H1 (cell line): ENCODE measurements around the gene NLK. TPM values are rescaled to one million over a fixed set of nuclear protein-coding genes. Genes with fewer than 3 reads are reported as not detected.
"Not testable (repeated sequence)": the region's sequence is repeated elsewhere in the genome, so short reads cannot be mapped to it uniquely, and the experiment has no call there.

Source experiments
- CTCF ChIA-PET: fragments of 300-600 bp; sonication (Branson Sonifier 250); formaldehyde crosslinking; loops from one replicate; lab custom pipeline; 2021; ENCODE audit not compliant: partially characterized antibody; lab: Charles Lee
- POLR2A ChIA-PET: fragments of 300-600 bp; sonication (Branson Sonifier 250); formaldehyde crosslinking; loops from one replicate; lab custom pipeline; 2021; ENCODE audit warnings: inconsistent platforms; ENCODE audit not compliant: partially characterized antibody; lab: Charles Lee
- DNase-seq, 2 experiments: peaks; one replicate each; pipeline versions ENCODE4 v3.0.0 to v3.0.0-alpha.2; 2010 to 2022; ENCODE audit warnings: low spot score in 2 of 2, low read depth in 1 of 2, mixed read lengths in 1 of 2
- FAIRE-seq: peaks from 2 replicates; lab custom pipeline; 2011; peaks lifted over from hg19 to GRCh38; lab: Jason Lieb, UNC
- H2AFZ ChIP-seq: 2 replicates; pipeline ENCODE4 v1.8.1; 2012; ENCODE audit warnings: low read length, inconsistent platforms
- H2AK5ac ChIP-seq: 2 replicates; pipeline ENCODE4 v1.6.1; 2013; ENCODE audit warnings: low read depth, low read length
- H2BK120ac ChIP-seq: replicated peaks from 2 replicates; pipeline ENCODE3; 2013; ENCODE audit warnings: low read depth, low read length, inconsistent platforms
- H2BK12ac ChIP-seq: 2 replicates; pipeline ENCODE4 v1.6.1; 2013; ENCODE audit warnings: low read depth, low read length
- H2BK15ac ChIP-seq: 2 replicates; pipeline ENCODE4 v1.6.1; 2013; ENCODE audit warnings: low read length
- H2BK20ac ChIP-seq: 2 replicates; pipeline ENCODE4 v1.6.1; 2013; ENCODE audit warnings: low read length
- H2BK5ac ChIP-seq: 2 replicates; pipeline ENCODE4 v1.6.1; 2013; ENCODE audit warnings: low read depth, low read length
- H3K14ac ChIP-seq: 2 replicates; pipeline ENCODE4 v1.6.1; 2013; ENCODE audit warnings: inconsistent platforms; ENCODE audit not compliant: insufficient read length
- H3K18ac ChIP-seq: 2 replicates; pipeline ENCODE4 v1.6.1; 2013; ENCODE audit warnings: low read length; ENCODE audit errors: extremely low read depth
- H3K23ac ChIP-seq: 2 replicates; pipeline ENCODE4 v1.6.1; 2013; ENCODE audit warnings: inconsistent platforms; ENCODE audit not compliant: insufficient read length
- H3K23me2 ChIP-seq: 2 replicates; pipeline ENCODE4 v1.6.1; 2013; ENCODE audit warnings: low read depth, low read length
- H3K27ac ChIP-seq: 2 replicates; pipeline ENCODE4 v1.6.1; 2011; ENCODE audit warnings: low read depth, low read length, inconsistent platforms
- H3K27me3 ChIP-seq, 4 experiments: replicated peaks in 1 of 4; 1 replicate in 1 of 4; 2 replicates in 3 of 4; pipeline versions ENCODE4 v1.6.1 to v1.8.1; 2011 to 2013; ENCODE audit warnings: low read length in 3 of 4, mild to moderate bottlenecking in 3 of 4, inconsistent platforms in 2 of 4, mixed read lengths in 2 of 4, moderate library complexity in 1 of 4; ENCODE audit not compliant: control insufficient read depth in 3 of 4, insufficient read depth in 3 of 4; ENCODE audit errors: extremely low read depth in 1 of 4
- H3K36me3 ChIP-seq, 4 experiments: 2 replicates each; pipeline versions ENCODE4 v1.6.1 to v1.8.1; 2011 to 2013; ENCODE audit warnings: mild to moderate bottlenecking in 4 of 4, low read length in 3 of 4, moderate library complexity in 2 of 4, control low read depth in 1 of 4, inconsistent platforms in 1 of 4; ENCODE audit not compliant: insufficient read depth in 4 of 4, control insufficient read depth in 2 of 4
- H3K4ac ChIP-seq: replicated peaks from 2 replicates; pipeline ENCODE3; 2013; ENCODE audit warnings: low read length, low read depth, mixed read lengths, inconsistent platforms; ENCODE audit not compliant: insufficient read length
- H3K4me1 ChIP-seq, 4 experiments: replicated peaks in 1 of 4; 1 replicate in 1 of 4; 2 replicates in 3 of 4; pipeline versions ENCODE4 v1.6.1 to v1.8.1; 2011 to 2013; ENCODE audit warnings: low read length in 3 of 4, inconsistent platforms in 2 of 4, mixed read lengths in 1 of 4; ENCODE audit not compliant: insufficient read depth in 4 of 4, control insufficient read depth in 3 of 4
- H3K4me2 ChIP-seq, 2 experiments: 2 replicates each; pipeline versions ENCODE4 v1.6.1 to v1.8.1; 2011 to 2013; ENCODE audit warnings: low read depth in 2 of 2, low read length in 2 of 2, control low read depth in 1 of 2, inconsistent platforms in 1 of 2, mild to moderate bottlenecking in 1 of 2; ENCODE audit not compliant: insufficient read depth in 1 of 2
- H3K4me3 ChIP-seq, 4 experiments: fragments of 200-600, 300-600 bp in 1 of 4; sonication (generic), shearing (Covaris generic), sonication (Bioruptor Twin) in 1 of 4; 2 replicates each; pipeline versions ENCODE4 v1.5.1 to v1.8.1; 2011 to 2016; ENCODE audit warnings: low read length in 4 of 4, low read depth in 3 of 4, control low read depth in 2 of 4, inconsistent platforms in 2 of 4, mild to moderate bottlenecking in 2 of 4, mixed read lengths in 1 of 4, moderate library complexity in 1 of 4; ENCODE audit not compliant: insufficient read depth in 2 of 4; ENCODE audit errors: extremely low read depth in 1 of 4
- H3K56ac ChIP-seq: replicated peaks from 2 replicates; pipeline ENCODE3; 2013; ENCODE audit warnings: low read depth, mild to moderate bottlenecking, mixed read lengths, low read length, inconsistent platforms; ENCODE audit not compliant: insufficient read length
- H3K79me1 ChIP-seq: 2 replicates; pipeline ENCODE4 v1.6.1; 2013; ENCODE audit warnings: low read depth, low read length, control low read depth
- H3K79me2 ChIP-seq, 2 experiments: 2 replicates each; pipeline versions ENCODE4 v1.6.1 to v1.8.1; 2012 to 2013; ENCODE audit warnings: low read length in 2 of 2, mild to moderate bottlenecking in 2 of 2, inconsistent platforms in 1 of 2; ENCODE audit not compliant: insufficient read depth in 2 of 2, control insufficient read depth in 1 of 2
- H3K9ac ChIP-seq, 4 experiments: replicated peaks in 1 of 4; 1 replicate in 1 of 4; 2 replicates in 3 of 4; pipeline versions ENCODE4 v1.6.1 to v1.8.1; 2011 to 2013; ENCODE audit warnings: low read depth in 3 of 4, low read length in 3 of 4, control low read depth in 2 of 4, mild to moderate bottlenecking in 2 of 4, moderate library complexity in 2 of 4, inconsistent platforms in 1 of 4; ENCODE audit errors: extremely low read depth in 1 of 4
- H3K9me3 ChIP-seq, 2 experiments: 2 replicates each; pipeline versions ENCODE4 v1.6.1 to v1.8.1; 2012 to 2013; ENCODE audit warnings: mild to moderate bottlenecking in 2 of 2, moderate library complexity in 2 of 2, control low read depth in 1 of 2, inconsistent platforms in 1 of 2, low read depth in 1 of 2, low read length in 1 of 2, mixed read lengths in 1 of 2; ENCODE audit not compliant: insufficient read depth in 2 of 2
- H4K20me1 ChIP-seq, 2 experiments: replicated peaks in 1 of 2; 2 replicates each; pipeline versions ENCODE3 to v1.8.1; 2011 to 2013; ENCODE audit warnings: inconsistent platforms in 2 of 2, low read length in 2 of 2, mild to moderate bottlenecking in 1 of 2; ENCODE audit not compliant: insufficient read depth in 2 of 2, control insufficient read depth in 1 of 2
- H4K5ac ChIP-seq: 2 replicates; pipeline ENCODE4 v1.6.1; 2013; ENCODE audit warnings: low read length, low read depth, mixed read lengths, inconsistent platforms; ENCODE audit not compliant: insufficient read length
- H4K8ac ChIP-seq: 2 replicates; pipeline ENCODE4 v1.8.0; 2013; ENCODE audit warnings: mild to moderate bottlenecking, moderate library complexity, low read length, inconsistent platforms; ENCODE audit not compliant: insufficient read depth; ENCODE audit errors: extremely low read depth
- H4K91ac ChIP-seq: replicated peaks from 2 replicates; pipeline ENCODE3; 2013; ENCODE audit warnings: low read length, mixed read lengths, inconsistent platforms; ENCODE audit not compliant: insufficient read length
- WGBS, 2 experiments: shearing (Covaris generic) in 1 of 2; methylation state at CpG; one replicate each; pipeline versions ENCODE4 v1.1.6 to v1.1.7; 2013 to 2015; ENCODE audit warnings: low lambda C conversion rate in 2 of 2, mixed read lengths in 2 of 2, inconsistent platforms in 1 of 2, low coverage in 1 of 2, missing lambda C conversion rate in 1 of 2; ENCODE audit not compliant: insufficient replicate concordance in 2 of 2, insufficient coverage in 1 of 2, insufficient read length in 1 of 2; ENCODE audit errors: extremely low coverage in 1 of 2, missing lambda C conversion rate in 1 of 2; 5-methylcytosine and 5-hydroxymethylcytosine counted together
- polyA plus RNA-seq, 7 experiments: library from polyadenylated mRNA; depleted of rRNA in 3 of 7; stranded (reverse) in 5 of 7; unstranded in 2 of 7; fragments of >200 nt in 5 of 7; fragments of 200-250 nt in 2 of 7; gene quantifications; 1 replicate in 5 of 7; 2 replicates in 1 of 7; 4 replicates in 1 of 7; pipeline versions ENCODE4 v1.2.1 to v1.2.3, GENCODE V29; 2011 to 2013; ENCODE audit warnings: missing spikeins in 2 of 7, mixed read lengths in 2 of 7
- total RNA-seq: library from RNA; stranded (reverse); fragmentation: NEBNext Ultra II Directional; extraction: Animal tissue kit (Norgen Biotek cat#: 25700); gene quantifications from 2 replicates; pipeline ENCODE4 v1.2.1, GENCODE V29; 2021

The NLK gene
- total and polyA plus RNA-seq, 2 of the 8 experiments (the other 6 are each of a cell fraction or from before 2014, with no cell fraction given): 30.8 to 49.9 TPM

DNA sequence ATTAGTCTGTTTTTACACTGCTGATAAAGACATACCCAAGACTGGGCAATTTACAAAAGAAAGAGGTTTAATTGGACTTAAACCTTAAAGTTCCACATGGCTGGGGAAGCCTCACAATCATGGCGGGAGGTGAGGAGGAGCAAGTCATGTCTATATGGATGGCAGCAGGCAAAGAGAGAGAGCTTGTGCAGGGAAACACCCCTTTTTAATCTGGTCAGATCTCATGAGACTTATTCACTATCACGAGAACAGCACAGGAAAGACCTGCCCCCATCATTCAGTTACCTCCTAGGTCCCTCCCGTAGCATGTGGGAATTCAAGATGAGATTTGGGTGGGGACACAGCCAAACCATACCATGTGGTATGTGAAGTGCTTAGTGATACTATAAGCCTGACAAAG lies 144.0 kb downstream of the NLK start:
- H2BK15ac ChIP-seq, H3K79me1 ChIP-seq, H2AK5ac ChIP-seq, H3K18ac ChIP-seq, H2AFZ ChIP-seq, DNase-seq, H3K9me3 ChIP-seq, H3K4me2 ChIP-seq, H2BK5ac ChIP-seq, H4K20me1 ChIP-seq, H3K4me1 ChIP-seq, H3K4ac ChIP-seq, H3K23ac ChIP-seq, POLR2A ChIA-PET, H3K27me3 ChIP-seq, H3K56ac ChIP-seq, H3K27ac ChIP-seq, CTCF ChIA-PET, H2BK12ac ChIP-seq, H4K5ac ChIP-seq, H3K4me3 ChIP-seq, FAIRE-seq, H3K79me2 ChIP-seq, H4K8ac ChIP-seq, H2BK20ac ChIP-seq, H4K91ac ChIP-seq, H3K9ac ChIP-seq, H2BK120ac ChIP-seq, H3K14ac ChIP-seq, H3K23me2 ChIP-seq: not testable (repeated sequence)
- peaks cover 3 to 30% (median 11%) of the 10 kb centered on the region in 4 experiments; a peak in 5 of 8 replicates for H3K36me3 ChIP-seq
- WGBS, 2 experiments: 93% methylated on average over 3 of the region's 3 CpGs; no CpG with 5 or more reads in 1 of the 2 experiments
